ENCODE measurements around the gene PPP2R5A.

- TF ChIP-seq, protein P1, sequence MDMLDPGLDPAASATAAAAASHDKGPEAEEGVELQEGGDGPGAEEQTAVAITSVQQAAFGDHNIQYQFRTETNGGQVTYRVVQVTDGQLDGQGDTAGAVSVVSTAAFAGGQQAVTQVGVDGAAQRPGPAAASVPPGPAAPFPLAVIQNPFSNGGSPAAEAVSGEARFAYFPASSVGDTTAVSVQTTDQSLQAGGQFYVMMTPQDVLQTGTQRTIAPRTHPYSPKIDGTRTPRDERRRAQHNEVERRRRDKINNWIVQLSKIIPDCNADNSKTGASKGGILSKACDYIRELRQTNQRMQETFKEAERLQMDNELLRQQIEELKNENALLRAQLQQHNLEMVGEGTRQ (IDR thresholded peaks at IDR 0.05; ENCODE audit: low read length): no peak
- TF ChIP-seq, protein P2, sequence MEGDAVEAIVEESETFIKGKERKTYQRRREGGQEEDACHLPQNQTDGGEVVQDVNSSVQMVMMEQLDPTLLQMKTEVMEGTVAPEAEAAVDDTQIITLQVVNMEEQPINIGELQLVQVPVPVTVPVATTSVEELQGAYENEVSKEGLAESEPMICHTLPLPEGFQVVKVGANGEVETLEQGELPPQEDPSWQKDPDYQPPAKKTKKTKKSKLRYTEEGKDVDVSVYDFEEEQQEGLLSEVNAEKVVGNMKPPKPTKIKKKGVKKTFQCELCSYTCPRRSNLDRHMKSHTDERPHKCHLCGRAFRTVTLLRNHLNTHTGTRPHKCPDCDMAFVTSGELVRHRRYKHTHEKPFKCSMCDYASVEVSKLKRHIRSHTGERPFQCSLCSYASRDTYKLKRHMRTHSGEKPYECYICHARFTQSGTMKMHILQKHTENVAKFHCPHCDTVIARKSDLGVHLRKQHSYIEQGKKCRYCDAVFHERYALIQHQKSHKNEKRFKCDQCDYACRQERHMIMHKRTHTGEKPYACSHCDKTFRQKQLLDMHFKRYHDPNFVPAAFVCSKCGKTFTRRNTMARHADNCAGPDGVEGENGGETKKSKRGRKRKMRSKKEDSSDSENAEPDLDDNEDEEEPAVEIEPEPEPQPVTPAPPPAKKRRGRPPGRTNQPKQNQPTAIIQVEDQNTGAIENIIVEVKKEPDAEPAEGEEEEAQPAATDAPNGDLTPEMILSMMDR (IDR thresholded peaks at IDR 0.05; ENCODE audit: control extremely low read depth in 1 of 3, insufficient read depth in 1 of 3, low read depth in 1 of 3, low read length in 3 of 3): no peak
- TF ChIP-seq BRCA1 (IDR thresholded peaks at IDR 0.05; ENCODE audit: low read depth, low read length) (no peak), ATF2 (IDR thresholded peaks at IDR 0.05; ENCODE audit: low read length) (no peak), TAF7 (optimal IDR thresholded peaks at IDR 0.05; ENCODE audit: borderline replicate concordance, low read depth, low read length) (no peak), GTF2F1 (IDR thresholded peaks at IDR 0.05; ENCODE audit: borderline replicate concordance, low read depth, low read length) (no peak)
- TF ChIP-seq, protein P3, sequence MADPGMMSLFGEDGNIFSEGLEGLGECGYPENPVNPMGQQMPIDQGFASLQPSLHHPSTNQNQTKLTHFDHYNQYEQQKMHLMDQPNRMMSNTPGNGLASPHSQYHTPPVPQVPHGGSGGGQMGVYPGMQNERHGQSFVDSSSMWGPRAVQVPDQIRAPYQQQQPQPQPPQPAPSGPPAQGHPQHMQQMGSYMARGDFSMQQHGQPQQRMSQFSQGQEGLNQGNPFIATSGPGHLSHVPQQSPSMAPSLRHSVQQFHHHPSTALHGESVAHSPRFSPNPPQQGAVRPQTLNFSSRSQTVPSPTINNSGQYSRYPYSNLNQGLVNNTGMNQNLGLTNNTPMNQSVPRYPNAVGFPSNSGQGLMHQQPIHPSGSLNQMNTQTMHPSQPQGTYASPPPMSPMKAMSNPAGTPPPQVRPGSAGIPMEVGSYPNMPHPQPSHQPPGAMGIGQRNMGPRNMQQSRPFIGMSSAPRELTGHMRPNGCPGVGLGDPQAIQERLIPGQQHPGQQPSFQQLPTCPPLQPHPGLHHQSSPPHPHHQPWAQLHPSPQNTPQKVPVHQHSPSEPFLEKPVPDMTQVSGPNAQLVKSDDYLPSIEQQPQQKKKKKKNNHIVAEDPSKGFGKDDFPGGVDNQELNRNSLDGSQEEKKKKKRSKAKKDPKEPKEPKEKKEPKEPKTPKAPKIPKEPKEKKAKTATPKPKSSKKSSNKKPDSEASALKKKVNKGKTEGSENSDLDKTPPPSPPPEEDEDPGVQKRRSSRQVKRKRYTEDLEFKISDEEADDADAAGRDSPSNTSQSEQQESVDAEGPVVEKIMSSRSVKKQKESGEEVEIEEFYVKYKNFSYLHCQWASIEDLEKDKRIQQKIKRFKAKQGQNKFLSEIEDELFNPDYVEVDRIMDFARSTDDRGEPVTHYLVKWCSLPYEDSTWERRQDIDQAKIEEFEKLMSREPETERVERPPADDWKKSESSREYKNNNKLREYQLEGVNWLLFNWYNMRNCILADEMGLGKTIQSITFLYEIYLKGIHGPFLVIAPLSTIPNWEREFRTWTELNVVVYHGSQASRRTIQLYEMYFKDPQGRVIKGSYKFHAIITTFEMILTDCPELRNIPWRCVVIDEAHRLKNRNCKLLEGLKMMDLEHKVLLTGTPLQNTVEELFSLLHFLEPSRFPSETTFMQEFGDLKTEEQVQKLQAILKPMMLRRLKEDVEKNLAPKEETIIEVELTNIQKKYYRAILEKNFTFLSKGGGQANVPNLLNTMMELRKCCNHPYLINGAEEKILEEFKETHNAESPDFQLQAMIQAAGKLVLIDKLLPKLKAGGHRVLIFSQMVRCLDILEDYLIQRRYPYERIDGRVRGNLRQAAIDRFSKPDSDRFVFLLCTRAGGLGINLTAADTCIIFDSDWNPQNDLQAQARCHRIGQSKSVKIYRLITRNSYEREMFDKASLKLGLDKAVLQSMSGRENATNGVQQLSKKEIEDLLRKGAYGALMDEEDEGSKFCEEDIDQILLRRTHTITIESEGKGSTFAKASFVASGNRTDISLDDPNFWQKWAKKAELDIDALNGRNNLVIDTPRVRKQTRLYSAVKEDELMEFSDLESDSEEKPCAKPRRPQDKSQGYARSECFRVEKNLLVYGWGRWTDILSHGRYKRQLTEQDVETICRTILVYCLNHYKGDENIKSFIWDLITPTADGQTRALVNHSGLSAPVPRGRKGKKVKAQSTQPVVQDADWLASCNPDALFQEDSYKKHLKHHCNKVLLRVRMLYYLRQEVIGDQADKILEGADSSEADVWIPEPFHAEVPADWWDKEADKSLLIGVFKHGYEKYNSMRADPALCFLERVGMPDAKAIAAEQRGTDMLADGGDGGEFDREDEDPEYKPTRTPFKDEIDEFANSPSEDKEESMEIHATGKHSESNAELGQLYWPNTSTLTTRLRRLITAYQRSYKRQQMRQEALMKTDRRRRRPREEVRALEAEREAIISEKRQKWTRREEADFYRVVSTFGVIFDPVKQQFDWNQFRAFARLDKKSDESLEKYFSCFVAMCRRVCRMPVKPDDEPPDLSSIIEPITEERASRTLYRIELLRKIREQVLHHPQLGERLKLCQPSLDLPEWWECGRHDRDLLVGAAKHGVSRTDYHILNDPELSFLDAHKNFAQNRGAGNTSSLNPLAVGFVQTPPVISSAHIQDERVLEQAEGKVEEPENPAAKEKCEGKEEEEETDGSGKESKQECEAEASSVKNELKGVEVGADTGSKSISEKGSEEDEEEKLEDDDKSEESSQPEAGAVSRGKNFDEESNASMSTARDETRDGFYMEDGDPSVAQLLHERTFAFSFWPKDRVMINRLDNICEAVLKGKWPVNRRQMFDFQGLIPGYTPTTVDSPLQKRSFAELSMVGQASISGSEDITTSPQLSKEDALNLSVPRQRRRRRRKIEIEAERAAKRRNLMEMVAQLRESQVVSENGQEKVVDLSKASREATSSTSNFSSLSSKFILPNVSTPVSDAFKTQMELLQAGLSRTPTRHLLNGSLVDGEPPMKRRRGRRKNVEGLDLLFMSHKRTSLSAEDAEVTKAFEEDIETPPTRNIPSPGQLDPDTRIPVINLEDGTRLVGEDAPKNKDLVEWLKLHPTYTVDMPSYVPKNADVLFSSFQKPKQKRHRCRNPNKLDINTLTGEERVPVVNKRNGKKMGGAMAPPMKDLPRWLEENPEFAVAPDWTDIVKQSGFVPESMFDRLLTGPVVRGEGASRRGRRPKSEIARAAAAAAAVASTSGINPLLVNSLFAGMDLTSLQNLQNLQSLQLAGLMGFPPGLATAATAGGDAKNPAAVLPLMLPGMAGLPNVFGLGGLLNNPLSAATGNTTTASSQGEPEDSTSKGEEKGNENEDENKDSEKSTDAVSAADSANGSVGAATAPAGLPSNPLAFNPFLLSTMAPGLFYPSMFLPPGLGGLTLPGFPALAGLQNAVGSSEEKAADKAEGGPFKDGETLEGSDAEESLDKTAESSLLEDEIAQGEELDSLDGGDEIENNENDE (IDR thresholded peaks at IDR 0.05; ENCODE audit: insufficient replicate concordance, low read length): no peak
These were observed 20.1 kb downstream of the PPP2R5A start for GRCh38 chr1:212305342-212305741.
